Activated gamma-delta T cell treated with Interleukin-2 at 50 U/mL for 16 hours (primary cell): ENCODE measurements around the gene CNTNAP2.

Experiments used
- DNase-seq: peaks from one replicate; pipeline ENCODE4 v3.0.0-alpha.2; 2020

CNTNAP2 gene

DNA sequence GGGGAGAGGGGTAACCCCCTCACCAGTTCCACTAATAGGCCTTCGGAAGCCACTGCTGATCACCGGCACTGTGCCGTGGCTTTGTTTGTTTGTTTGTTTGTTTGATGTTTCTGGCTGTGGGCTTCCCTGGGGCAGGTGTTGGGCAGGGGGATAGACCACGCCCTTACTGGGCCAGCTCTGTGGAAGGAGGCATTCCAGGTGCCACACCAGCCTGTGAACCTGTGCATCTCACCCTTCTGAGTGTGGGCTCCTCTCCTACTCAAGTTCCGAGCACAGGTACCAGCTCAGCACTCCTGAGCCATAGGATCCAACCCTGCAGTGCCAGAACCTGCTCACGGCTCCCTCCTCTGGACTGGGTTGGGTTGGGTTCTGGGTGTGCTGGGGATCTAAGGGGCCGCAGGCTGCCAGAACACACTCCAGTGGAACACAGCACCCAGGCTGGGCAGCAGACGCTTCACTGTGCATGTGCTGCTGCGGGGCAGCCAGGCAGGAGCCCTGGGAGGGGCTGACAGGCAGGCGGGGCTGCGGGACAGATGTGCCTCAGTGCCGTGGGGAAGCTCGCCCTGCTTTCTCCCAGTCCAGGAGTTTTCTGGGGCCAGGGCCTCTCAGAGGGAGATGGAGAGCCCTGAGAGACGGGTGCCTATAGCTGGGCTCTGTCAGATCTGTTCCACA, 1053.9 kb downstream of the CNTNAP2 start:
- DNase-seq, result no peak

DNA sequence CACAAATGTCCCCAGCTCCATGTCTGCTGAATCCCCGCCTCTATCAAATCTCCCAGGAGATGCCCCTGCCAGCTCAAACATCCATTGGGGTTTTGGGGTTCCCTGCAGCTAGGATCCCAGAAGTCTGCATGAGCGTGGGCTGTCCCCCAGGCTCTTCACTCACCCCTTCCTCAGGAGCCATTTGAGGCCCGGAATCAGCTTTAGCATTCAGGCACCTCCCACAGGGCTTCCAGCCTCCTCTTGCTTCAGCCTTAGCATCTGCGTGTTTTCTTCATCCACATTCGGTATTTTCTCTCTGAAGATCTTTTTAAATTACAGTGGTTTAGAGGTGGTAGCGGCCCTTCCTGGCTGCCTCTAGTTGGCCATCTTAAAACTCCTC, 1054.4 kb downstream of the CNTNAP2 start:
- DNase-seq, result no peak

DNA sequence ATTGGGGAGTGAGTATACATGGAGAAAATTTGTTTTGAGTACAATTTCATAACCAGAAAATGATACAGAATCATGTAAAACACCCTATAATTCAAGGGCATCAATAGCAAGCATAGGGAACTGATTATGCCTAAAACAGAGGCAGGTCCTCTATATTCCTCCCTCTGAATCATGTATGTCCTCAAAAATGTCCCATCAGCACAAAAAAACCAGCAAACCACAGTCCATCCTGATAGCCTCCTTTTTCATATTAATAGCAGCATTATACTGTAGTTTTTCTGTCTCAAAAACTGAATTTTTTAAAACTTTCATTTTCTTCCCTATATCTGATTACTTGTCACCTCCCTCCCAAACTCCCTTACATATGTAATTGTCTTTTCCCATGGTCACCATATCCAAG, 1057.3 kb downstream of the CNTNAP2 start:
- DNase-seq, result no peak

DNA sequence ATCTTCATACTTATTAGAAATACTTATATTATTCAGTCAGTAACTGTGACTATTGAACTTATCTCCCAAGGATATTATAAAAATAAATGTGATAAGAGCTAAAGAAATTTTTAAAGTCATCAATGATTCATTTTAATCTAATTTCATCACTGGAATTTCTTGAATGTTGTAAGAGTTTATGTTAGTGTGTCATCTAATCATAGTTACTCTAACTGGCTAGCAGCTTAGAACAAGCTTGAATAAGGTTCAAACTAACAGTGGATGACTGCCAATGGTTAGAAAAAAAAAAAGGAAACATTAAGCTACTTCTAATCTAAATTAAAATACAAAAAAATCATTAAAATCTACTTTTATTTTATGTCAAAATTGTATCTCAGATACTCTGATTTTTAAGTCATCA, 1066.3 kb downstream of the CNTNAP2 start:
- no peak for DNase-seq

DNA sequence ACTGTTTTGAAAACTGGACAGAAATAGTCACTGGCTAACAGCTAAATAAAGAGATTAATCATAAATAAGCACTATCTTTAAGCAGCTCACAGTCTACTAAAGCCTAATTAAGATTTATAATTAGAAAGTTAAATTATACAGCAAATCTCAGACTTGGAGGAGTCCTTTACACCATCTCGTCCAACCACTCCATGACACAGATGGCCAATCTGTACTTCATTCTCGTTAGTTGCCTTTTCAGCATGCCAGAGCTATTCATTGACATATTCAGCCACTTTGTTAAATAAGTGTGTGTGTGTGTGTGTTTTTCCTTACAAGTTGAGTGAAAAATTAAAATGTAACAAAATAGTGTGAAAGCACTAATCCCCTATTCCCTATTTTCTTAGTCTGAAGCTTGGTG, 1066.7 kb downstream of the CNTNAP2 start:
- DNase-seq, result no peak

DNA sequence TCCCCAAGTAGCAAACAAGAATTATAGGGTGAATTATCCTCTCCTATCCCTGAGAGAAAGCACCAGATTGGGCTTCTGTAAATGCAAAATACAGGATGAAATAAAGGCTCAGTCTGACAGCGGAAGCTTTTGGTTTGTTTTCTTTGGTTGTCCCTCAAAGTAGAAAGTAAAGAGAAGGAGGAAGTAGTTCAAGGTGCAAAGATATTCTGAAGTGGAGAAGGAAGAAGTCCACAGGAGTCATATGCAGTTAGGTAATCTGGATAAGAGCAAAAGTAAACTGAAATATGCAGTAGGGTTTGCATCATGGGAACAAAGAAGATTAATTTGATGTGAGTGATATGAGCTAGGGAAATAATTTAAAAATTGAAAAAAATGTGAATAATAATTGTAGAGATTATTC, 1071.9 kb downstream of the CNTNAP2 start:
- no peak for DNase-seq

DNA sequence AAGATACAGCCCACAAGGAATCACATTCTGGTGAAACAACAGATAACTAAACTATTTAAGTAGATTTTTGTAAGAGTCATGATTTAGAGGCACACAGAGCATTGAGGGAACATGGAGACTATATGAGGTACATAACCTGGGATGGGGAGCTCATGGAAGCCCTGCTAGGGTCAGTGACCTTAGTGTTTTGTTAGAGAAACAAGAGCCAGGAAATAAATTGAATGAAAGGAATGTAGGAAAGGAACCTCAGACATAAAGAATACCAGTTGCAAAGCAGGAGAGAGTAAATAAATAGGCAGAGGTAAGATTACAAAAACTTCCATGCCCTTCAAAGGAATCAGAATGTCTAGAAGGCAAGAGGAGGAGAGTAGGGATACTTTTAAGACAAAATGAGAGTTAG, 1076.9 kb downstream of the CNTNAP2 start:
- no peak for DNase-seq

DNA sequence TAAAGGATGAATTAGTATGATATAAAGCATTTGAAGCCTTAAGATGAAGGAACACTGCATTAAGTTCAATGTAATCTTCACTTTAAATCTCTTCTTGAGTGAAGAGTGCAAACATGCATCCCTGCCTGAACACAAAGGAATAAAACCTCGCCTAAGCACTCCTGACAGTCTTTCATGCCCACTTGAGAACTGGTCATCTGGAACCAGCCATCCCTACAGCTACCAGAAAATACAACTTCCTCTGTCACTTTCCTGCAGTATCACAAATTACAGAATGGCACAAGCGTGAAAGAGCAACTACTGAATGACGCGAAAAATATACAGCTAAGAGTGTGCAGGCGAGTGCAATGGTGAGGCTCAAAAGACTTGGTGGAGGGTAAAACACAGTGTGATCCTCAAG, 1079.9 kb downstream of the CNTNAP2 start:
- DNase-seq, result no peak

DNA sequence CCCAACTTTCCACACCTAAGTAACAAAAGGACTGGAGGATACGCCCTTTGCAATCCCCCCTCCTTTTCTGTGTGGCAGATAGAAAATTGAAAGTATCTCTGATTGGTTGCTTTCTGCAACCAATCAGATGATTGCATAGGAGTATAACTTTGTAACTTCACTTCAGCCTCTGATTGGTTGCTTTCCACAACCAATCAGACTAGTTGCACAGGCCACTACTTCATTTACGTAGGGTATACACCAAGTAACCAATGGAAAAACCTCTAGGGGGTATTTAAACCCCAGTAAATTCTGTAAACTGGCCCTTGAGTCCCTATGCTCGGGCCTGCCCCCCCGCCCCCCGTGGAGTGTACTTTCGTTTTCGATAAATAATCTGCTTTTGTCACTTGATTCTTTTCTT, 1080.4 kb downstream of the CNTNAP2 start:
- DNase-seq, result no peak

DNA sequence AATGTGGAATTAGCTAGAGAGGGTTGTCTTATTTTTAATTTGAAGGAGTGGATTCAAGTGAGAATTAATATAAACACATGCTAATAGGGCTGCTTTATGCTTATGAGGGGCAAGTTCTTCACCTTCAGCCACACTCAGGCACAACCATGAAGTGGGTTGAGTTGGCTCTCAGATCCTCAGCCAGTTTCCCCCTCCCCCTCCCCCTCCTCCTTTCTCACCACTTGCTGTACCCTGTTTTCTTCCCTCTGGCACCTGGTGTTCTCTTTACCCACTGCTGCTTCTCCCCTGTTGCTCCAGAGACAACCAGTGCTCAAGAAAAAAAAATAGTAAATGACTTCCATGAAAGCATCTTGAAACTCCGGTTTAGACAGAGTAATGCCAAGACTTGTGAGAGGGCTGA, 1083.3 kb downstream of the CNTNAP2 start:
- DNase-seq, result no peak

DNA sequence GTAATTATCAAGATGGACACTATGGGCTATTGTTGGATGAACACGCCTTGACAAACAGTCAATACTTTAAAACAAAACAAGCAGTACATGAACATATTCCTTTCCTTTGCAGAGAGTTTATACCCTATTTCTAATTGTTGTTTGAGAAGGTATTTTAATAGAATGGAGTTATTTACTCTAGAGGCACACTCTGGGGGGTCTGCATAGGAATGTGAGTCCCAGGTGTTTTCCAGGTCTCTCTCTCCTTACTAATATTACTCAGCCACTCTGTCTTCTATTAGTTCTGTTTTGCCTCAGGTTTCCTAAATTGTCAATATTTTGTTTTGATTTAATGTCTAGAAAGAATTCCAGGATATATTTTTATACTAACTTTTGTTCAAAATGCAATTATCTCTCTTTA, 1091.4 kb downstream of the CNTNAP2 start:
- no peak for DNase-seq

DNA sequence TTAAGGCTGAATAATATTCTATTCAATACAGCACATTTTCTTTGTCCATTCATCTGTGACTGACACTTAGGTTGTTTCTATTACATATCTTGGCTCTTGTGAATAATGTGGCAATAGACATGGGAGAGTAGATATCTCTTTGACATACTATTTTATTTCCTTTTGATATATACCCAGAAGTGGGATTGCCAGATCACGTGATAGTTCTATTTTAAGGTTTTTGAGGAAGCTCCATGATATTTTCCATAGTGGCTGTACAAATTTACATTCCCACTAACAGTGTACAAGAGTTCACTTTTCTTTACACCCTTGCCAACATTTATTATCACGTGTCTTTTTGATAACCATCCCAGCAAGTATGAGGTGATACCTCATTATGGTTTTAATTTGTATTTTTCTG, 1114.7 kb downstream of the CNTNAP2 start:
- DNase-seq, result no peak

DNA sequence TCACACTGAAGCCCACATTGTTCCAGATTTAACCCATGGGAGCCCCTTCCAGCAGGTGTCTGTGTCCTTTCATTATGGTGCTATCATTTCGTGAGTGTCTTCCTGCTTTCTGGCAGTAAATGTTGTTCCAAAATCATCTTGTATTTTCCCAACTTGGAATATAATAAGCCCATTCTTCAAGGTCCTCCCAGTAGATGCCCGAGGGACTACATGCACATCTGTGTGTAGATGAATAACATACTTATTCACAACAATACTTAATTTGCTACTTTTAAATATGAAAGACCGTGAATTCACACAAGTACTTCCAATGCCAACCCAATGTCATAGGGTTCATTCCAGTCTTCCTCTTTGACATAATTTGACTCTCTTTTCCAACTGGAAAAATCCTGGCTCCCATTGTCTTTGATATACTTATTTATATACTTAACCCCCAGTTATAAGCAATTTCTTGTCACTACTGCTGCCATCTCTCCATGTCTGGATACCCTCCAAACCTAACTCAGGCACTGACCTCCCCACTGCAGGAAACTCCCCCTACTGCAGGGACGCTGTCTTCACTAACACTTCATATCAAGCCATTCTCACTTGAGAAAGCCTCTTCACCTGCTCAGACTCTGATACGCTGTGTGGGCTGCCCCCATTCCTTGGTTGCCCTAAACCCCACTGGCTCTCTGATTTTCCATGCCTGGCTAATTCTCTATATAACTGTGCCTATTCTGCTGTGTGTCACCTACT, 1119.2 kb downstream of the CNTNAP2 start:
- DNase-seq, result no peak

DNA sequence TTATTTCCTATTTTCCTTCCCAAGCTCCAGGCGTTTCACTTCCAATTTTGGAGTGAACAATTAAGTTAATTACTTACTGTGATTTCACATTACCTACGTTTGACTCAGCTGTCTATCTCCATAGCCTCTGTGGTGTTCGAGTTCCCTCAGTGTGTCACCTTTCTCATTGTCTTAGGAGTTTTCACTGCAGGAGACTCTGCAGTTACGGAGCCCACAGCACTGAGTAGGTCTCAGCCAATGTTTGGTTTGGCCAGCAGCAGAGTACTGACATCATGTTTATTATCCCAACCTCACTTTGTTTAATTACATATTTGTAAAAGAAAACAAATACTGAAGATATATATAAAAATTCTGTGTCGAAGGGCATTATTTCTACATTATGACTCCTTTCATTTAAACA, 1123.9 kb downstream of the CNTNAP2 start:
- DNase-seq, result no peak

DNA sequence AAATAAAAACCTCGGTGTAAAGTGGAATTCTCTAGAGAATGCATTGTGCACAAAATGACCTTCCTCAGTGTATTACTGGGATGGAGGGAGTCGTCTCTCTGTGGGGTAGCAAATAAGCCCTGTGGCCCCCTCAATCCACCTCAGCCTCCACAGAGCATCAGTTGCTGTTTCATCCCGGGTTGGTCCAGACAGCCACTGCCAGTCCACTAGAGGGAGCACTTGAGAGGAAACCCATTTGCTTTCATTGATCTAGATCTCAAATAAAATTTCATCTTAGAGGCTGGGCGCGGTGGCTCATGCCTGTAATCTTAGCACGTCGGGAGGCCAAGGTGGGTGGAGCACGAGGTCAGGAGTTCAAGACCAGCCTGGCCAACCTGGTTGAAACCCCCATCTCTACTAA, 1128.7 kb downstream of the CNTNAP2 start:
- DNase-seq, result no peak

DNA sequence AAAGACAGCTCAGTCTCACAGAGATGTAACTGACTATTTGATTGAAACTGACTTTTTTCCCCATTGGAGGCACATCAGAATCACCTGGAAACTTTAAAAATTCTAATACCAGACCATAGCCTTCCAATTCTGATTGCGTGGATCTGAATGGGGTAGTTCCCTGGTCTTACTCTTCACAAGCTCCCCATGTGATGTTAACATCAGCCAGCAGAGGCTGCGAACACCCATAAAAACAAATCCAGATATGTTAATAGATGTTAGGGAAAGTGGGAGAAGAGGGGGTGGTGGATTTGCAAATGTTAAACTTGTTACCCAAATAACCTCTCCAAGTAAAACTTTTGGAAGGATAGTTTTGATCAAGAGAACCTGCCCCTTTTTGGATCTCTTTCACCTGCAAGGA, 1133.4 kb downstream of the CNTNAP2 start:
- DNase-seq, result no peak

DNA sequence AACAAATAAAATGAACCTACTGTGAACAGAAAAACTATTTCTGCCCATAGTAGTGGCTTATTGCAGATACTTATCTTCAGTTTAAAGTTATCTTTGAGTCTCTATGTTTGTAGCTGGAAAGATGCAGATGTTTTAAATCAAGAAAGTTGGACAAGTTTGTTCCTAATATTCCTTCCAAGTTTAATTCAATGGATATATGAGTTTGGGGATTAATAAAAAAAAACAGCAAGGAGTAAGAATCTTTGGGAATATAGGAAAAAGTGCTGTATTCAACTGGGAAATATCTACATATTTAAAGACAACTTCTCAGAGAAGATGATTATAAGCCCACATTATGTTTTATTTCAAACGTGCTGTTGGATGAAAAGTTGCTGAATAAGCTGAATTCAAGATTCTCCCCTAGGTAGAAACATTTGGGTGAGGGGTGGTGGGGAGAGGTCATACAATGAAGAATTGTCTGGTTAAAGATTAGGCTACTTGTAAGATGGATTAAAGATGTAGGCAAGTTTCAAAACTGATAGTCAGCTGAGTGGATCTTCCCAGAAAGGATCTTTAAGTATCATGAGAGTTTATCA, 1135.2 kb downstream of the CNTNAP2 start:
- no peak for DNase-seq

DNA sequence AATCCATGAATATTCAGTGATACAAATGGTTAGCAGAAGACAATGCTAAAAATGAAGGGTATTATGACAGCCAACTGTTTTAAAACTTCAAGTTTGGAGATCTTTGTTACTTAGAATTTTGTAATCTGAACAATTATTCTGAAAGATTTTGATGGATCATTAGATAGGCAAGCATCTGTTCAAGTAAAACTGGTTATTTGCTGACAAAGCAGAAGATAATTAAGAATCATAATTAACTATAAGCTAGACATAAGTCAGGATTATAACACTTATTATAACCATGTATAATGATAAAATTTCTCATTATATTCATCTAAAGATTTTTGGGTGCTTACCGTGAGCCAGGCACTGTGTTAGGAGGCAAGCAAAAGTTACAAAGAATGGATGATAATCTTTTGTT, 1145.1 kb downstream of the CNTNAP2 start:
- DNase-seq, result no peak

DNA sequence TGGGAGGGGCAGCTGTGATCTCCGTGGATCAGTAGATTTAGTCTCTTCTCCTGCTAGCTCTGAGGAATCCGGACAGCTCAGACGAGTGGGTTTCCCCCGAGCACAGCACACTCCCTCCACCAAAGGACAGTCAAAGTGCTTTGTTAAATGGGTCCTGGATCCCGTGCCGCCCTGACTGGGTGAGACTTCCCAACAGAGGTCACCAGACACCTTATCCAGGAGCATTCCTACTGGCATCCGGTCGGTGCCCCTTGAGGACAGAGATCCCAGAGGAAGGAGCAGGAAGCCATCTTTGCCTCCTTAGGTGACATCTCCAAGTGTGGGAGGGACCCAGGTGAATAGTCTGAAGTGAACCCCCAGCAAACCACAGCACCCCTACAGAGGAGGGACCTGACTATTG, 1148.9 kb downstream of the CNTNAP2 start:
- DNase-seq, result no peak

DNA sequence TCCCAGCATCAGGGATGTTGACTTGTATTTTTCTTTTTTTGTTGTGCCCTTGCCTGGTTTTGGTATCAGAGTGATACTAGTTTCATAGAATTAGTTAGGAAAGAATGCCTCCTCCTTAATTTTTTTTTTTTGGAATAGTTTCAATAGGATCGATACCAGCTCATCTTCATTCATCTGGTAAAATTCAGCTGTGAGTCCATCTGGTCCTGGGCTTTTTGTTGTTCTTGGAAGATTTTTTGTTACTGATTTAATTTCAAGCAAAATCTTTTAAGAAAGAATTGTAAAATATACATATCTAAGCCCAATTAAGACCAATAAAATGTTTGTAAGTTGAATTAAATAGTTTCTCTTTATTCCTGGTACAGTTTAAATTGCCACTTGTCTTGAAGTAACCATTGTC, 1159.5 kb downstream of the CNTNAP2 start:
- no peak for DNase-seq

DNA sequence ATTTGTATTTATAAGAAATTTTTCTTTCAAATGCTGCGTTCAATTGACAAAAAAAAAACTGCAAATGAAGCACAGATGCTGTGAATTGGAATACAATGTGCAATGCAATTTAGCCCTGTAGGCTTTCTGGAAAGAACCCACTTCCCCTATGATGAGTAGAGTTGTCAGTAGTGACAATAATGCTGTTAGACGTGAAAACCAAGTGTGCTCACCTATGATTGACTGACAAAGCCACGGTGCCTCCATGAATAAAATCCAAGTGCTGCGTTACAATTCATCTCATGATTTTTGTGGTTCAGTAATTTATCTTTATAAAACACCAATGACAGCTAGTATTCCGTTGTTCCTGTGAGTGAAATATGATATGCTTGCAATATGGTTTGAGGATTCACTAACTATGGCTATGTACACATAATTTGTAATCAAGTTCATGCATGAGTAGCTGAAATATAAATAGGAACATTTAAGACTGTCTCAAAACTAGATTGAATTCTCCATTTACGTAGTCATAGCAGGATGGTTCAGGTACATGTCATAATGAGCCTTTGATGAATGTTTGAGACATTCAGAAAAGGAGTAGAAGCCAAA, 1160.3 kb downstream of the CNTNAP2 start:
- DNase-seq, result no peak

DNA sequence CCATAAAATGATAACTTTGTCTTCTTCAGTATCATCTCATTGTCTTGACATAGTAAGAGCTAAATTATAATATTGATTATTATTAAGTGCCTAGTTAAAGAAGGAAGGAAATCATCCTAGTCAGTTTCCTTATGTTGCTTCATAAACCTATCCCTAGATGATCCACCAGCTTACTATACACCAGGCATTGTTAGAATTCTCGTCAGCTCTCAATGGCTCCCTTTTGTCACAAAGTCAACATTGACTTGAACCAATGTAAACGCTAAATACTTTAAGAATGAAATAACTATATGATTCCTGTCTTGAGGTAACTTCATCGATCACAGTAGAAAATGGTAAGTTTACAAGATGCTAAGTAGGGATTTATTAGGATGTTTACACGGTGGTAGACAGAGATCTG, 1162.9 kb downstream of the CNTNAP2 start:
- no peak for DNase-seq

DNA sequence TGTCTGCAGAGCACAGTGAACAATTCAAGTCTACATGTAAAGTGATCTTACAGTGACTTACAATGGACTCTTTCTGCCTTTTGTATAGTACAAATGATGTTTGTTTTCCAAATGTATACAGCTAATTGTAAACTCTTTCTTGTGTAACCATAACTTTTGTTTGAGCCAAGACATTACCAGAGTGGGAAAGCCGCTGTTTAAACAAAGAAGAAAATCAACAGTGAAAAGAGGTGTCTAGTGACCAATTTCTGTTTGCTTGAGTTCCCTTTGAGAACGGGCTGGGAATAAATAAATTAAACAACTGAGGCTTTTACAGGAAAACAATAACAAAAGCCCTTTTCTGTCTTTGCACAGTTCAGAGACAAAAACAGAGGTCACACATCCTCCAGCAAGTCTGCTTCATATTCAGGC, 1163.4 kb downstream of the CNTNAP2 start:
- no peak for DNase-seq

DNA sequence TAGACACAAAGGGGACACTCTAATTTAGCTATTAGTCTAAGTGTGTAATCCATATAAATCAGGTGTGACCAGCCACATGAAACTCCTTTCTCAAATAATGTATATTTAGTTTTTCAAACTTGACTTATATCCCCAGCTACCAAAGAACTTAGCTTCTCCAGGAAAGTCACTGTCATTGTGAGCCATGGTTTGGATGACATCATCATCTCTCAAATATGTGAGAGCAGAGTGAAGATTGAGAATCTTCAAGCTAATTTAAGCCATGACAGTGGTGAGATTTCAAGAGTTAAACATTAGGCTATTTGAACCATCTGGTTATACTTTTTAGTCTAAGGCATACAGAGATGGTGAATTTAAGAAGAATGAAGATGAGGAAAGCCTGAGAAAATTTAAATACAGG, 1165.6 kb downstream of the CNTNAP2 start:
- no peak for DNase-seq
